Stimulated activated CD4-positive, alpha-beta T cell treated with anti-CD3 and anti-CD28 coated beads, TNF-alpha, amount 100 ng/mL, for 1 hour (primary cell): ENCODE data around the gene LRP11.
"Not testable (repeated sequence)": the region's sequence is repeated elsewhere in the genome, so short reads cannot be mapped to it uniquely, and the experiment has no call there.

Experiments
- DNase-seq, 3 donors: peaks; one replicate each; pipeline ENCODE4 v3.0.0-alpha.2; 2020; ENCODE audit warnings: low read depth in 3 of 3, low spot score in 1 of 3

Gene LRP11, protein sequence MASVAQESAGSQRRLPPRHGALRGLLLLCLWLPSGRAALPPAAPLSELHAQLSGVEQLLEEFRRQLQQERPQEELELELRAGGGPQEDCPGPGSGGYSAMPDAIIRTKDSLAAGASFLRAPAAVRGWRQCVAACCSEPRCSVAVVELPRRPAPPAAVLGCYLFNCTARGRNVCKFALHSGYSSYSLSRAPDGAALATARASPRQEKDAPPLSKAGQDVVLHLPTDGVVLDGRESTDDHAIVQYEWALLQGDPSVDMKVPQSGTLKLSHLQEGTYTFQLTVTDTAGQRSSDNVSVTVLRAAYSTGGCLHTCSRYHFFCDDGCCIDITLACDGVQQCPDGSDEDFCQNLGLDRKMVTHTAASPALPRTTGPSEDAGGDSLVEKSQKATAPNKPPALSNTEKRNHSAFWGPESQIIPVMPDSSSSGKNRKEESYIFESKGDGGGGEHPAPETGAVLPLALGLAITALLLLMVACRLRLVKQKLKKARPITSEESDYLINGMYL

DNA sequence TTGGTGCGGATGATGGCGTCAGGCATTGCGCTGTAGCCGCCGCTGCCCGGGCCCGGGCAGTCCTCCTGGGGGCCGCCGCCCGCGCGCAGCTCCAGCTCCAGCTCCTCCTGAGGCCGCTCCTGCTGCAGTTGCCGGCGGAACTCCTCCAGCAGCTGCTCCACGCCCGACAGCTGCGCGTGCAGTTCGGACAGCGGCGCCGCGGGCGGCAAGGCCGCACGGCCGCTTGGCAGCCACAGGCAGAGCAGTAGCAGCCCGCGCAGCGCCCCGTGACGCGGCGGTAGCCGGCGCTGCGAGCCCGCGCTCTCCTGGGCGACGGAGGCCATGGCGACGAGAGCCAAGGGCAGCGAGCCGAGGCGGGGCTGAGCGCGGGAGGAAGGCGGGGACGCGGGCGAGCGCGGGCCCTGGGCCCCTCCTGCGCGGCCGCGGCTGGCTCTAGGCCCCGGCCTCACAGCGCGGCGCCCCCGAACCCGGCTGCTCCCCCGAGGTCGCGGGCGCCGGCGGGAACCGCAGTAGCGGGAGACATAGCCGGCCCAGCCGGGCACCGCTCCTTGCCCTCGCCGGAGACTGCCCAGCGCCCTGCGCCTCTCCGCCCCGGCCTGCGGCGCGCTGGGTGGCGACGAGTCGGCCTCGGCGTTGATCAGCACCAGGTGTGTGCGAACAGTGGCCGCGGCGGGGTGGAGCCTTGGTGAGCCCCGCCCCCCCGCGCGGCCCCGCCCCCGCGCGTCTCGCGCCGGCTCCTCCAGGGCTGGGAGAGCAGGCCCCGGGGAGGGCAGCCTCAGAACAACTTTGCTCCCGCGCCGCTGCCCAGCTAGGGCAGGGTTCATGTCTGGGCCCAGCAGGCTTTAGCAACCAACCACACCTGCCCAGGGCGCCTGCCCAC lies at the start of gene LRP11:
Gene LRP11, minus strand, starts transcription at position 662 of the 880 bp plus-strand sequence. Its CDS starts 339 bp downstream, at position 323.
- DNase-seq = peak; percentile 45 to 77 (median 61)

DNA sequence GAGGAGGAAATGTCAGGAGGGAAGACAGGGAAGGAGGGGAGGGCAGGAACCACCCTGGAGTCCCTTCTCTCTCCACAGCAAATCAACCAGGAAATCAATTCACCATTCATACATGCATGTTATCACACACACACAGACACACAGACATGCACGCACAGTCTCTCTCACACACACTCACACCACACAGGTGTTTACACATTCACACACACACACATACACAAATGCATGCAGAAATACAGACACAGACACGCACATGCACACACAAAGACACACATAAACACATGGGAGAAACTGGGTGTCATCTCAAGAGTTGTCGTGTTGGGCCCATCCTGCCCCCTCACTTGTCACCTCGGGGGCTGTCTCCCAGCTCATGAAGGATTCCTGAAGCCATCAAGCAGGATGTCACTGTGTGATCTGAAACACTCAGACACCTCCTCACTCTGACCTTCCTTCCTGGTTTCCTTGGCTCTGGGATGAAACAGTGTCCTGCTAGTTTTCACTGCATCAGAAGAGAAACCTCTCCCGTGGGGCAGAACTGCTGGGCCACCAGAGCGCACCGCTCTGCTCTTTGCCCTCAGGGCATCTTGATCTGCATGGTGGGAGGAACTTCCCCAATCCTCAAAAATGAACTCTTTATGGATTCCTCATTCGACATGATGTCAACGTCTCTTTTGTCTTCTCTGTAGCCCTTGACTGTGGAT lies 49.5 kb upstream of the LRP11 start:
- DNase-seq = no peak

DNA sequence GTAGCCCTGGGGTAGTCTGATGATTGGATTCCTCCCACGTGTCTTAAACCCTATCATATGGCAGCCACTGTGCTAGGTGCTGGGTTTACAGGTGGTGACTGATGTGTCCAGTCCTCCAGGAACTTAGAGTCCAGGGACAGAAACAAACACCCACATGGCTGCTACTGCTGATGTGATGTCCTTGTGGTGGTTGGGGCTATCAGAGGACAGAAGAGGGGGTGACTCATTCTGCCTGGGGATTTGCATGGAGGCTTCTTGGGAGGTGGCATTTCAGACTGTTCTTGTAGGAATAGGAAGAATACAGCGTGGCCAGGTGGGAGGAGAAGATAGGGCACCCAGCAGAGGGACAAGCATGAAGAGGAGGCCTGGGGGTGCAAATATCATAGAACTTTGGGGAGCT lies 48.9 kb upstream of the LRP11 start:
- DNase-seq = no peak

DNA sequence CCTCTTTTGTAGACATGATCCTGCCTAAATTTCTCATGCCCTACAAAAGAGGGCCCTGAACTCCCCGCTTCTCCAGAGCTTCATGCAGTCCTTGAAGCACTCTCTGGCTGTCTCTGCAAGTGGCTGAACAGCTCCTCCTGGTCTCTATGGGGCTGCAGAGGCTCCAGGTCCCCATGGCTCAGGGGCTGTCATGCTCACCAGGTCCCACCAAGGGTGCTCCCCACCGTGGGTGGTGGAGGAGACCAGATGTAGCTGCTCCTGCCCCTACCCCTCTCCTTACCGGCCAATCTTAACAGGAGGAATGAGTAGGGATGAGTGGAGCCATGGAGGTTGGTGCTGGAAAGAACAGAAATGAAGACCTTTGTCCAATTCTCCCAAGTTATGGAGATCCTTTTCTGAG lies 48.5 kb upstream of the LRP11 start:
- not testable (repeated sequence) for DNase-seq

DNA sequence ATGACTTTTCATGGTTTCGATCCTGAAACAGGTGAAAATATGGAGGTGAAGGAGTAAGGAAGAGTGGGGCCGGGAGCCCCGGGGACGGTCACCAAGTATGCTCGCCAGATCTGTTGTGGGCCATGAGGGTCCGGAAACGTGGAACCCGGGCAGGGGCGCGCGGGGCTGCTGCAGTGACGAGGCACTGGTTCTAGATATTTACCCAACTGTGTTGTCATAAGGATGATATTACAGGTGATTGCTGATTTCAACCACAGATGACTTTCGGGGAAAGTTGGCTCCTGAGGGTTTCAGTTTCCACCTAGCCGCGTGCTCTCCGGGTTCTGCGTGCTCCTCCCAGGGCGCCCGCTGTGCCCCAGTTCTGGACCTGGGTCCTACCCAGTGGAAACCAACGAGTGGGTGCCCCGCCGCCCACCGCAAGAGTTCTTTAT lies 46.6 kb upstream of the LRP11 start:
- no peak for DNase-seq

DNA sequence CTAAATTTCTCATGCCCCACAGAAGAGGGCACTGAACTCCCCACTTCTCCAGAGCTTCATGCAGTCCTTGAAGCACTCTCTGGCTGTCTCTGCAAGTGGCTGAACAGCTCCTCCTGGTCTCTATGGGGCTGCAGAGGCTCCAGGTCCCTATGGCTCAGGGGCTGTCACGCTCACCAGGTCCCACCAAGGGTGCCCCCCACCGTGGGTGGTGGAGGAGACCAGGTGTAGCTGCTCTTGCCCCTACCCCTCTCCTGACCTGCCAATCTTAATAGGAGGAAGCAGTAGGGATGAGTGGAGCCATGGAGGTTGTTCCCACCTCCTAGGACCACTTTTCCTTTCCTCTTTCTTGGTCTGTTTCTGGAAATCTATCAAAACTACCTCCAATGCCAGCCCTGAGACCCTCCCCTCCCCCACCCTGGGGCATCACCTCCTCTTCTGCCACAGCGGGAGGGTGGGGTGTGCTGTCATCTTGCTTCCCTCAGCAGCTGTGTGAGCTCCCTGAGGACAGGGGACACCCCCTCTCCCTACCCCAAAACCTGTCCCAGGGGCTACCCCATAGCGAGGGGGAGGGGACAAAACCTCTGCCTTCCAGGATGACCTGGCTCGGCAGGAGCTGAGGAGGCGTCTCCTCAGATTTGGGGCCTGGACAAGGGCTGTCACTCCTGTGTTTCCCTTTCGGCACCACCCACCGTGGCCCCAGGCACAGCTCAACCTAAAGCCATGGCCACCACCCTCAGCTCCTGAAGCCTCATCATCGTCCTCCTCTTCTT lies 45.7 kb upstream of the LRP11 start:
- DNase-seq = no peak

DNA sequence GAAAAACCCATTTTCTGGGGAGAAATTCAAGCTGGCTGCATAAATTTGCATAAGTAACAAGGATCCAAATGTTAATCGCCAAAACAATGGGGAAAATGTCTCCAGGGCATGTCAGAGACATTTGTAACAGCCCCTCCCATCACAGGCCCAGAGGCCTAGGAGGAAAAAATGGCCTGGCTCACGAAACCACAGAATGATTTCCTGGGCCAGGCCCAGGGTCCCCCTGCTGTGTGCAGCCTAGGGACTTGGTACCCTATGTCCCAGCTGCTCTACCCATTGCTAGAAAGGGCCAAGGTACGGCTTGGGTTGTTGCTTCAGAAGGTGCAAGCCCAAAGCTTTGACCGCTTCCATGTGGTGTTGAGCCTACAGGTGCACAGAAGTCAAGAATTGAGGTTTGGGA lies 44.3 kb upstream of the LRP11 start:
- not testable (repeated sequence) for DNase-seq

DNA sequence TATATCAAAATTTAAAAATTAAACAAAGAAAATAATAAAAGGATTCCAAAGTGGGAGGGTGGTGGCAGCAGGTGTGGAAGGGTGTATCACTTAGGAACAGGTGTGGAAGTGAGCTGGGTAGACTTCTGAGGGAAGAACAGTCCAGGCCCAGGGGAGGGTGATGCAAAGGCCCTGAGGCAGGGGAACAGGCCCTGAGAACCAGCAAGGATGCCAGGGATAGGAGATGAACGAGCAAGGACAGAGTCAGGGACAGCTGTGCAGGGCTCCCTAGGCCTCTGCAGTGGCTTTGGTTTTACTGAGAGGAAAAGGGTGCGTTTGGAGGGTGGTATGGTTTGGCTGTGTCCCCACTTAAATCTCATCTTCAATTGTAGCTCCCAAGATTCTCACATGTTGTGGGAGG lies 43.2 kb upstream of the LRP11 start:
- DNase-seq = no peak

DNA sequence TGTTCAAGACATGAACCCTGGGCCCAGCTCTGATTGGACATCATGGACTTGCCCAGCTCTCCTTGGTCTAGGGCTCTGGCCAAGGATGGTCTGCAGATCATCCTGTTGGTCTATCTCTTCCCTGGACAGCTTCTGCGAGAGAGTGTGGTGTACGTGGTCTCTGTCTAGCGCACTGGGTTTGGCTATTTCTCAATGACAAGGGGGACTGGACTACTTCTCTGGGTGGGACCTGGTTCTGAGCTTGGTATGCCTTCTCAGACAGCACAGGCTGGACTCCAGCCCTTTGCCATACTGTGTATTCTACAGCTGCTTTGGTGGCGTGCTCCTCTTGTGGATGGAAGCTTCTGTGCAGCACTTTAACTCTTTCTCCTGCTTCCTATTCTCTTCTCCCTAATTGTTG lies 42.2 kb upstream of the LRP11 start:
- DNase-seq = no peak

DNA sequence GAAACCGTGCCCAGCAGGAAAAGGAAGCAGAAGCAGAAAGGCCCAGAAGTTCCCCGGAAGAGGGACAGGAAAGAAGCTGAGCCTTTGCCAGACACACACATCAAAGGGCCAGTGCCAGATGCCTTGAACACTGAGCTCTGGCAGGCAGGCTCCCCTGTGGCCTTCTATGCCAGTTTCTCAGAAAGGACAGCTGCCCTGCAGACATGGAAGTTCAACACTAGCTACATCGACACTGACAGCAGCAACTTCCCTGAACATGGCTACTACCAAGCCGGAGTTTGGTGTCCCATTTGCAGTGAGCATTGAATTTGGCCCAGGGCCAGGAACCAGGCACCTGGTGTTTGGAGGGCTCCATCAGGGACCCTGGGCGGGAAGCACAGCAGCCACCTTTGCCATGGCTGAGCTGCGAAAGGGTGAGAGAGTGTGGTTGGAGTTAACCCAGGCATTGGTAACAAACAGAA lies 41.8 kb upstream of the LRP11 start:
- DNase-seq = no peak

DNA sequence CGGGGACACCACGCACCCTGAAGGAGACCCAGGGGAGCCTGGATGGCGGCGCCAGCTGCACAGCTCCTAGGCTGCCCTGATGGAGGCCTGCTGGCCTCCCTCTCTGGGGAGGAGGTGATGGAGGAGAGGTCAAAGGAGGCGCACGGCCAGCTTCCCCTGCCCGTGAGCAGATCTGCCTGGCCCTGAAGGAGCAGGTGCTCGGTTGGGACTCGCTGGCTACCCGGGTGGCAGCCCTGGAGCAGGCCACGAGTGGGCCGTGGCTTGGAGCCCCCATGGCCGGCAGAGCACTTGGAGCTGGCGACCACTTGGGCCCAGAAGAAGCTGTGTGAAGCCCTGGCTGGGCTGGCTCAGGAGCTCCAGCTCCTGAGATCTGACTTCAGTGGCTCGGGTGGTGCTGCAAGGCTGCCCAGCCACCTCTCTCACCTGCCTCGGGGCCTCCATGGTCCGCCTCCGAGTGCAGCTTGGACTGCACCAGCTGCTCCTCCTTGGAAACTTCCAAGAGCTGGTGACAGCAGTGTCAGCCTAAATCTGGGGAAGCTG lies 41.3 kb upstream of the LRP11 start:
- DNase-seq = no peak

DNA sequence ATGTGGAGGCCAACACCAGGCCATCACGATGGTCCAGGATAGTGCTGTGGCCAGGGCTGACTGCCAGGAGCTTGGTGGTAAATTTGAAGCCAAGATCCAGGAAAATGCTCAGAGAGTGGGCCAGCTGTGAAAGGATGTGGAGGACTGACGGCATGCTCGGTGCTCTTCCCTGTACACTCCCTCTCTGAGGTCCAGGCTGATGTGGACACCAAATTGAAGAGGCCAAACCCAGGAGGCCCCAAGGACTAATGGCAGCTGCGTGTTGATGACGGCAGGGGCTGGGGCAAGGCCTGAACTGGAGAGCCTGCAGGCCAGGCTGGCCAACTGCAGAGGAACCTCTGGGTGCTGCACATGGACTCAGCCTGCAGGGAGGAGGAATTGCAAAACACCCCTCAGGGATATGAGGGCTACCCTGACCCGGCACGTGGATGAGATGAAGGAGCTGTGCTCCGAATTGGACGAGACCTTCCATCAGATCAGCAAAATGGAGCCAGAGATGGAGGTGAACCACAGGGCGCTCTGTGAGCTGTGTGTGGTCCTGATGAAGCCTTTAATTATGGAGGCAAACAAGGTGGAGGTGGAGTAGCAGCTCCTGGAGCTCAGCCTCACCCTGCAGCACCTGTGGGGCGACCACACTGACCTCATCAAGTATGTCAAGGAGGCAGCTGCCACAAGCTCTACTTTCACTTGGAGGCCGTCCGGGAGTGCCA lies 40.7 kb upstream of the LRP11 start:
- no peak for DNase-seq

DNA sequence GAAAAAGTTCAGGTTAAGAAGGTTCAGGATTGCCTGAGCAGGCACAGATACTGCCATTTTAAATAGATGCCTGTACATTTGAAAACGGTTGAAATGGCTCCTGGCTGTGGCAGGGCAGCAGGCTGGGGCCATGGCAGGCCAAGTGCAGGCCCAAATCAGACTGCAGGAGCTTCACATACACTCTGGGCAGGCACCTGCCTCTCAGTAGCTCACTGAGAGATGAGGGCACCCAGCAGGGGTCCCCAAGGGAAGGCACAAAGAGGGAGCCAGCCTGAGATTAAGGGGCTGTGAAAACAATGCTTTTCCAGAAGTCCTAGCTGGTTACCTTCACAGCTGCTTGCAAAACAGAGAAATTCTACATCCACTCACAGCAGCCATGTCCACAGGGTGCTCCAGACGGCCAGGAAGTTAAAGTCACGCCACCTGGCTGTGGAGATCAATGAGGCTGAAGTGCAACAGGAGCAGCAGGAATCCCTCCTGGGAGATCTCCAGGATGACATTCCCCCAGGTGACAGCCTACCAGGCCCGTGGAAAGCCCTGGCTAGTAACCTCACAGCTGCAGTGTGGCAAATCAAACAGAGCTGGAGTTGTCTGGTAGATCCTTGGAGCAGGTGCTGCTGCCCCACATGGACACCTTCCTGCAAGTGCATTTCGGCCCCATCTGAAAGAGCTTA lies 39.9 kb upstream of the LRP11 start:
- DNase-seq = no peak

DNA sequence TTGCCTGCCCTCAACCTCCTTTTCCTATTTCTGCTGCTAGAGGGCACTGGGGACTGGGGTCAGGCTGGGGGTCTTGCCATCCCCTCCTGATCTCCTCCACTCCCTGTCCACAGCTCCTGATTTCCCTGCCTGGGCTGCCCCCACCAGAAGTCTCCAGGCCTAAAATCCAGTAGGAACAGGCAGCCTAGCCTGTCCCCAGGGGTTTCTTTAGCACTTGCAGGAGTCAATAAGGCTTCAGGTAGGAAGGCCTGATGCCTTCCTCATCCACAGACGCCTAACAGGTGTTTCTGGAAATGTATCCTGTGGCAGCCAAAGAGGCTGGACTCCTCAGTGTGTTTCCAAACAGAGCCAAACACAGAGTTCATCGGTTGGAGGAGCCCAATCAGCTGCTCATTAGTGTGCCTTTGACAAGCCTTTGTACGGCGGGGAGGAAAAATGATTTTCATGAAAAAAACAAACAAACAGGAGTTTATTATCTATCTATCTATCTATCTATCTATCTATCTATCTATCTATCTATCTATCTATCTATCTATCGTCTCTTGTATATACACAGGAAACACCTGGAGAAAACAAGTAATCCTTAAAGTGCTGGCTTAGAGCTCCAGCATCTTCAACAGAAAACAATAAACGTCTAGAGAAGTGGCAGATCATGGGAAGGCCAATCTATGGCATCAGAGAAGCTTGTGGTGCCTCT lies 37.4 kb upstream of the LRP11 start:
- DNase-seq = no peak

DNA sequence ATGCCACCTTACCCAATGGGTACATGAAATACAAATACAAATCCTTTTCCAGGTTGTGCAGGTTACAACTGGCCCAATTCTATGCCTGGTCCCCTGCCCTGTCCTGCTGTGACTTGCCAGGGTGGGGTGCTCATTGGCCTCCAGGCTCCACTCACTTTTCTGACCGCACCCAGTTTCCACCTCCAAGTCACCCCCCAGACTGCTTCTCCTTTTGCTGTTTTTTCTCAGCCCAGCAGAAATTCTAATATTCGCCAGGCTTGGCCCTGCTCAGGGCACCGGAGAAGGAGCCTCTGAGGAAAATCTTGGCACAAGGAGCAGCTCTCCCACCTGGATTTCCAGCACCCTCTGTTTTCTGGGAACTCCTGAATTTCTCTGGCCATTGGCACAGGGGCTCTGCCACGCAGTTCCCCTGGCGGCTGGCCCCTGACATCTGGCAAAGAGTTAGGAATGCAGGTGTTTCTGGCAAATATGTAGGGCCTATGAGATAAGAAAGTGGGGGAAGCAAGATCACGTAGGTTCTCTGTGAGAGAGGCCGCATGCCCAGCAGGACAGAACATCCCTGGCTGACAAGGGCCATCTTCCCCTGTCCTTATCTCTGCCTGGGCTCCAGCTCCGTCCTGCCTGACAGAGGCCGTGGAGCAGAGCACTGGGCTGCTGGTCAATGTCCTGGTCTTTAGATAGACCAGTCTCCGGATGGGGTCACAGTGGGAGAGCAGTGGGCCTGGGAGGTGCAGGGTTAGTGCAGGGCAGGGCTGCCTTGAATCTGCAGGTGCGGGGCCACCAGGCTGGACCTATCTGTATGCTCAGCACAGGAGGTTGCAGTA lies 36.7 kb upstream of the LRP11 start:
- DNase-seq = no peak

DNA sequence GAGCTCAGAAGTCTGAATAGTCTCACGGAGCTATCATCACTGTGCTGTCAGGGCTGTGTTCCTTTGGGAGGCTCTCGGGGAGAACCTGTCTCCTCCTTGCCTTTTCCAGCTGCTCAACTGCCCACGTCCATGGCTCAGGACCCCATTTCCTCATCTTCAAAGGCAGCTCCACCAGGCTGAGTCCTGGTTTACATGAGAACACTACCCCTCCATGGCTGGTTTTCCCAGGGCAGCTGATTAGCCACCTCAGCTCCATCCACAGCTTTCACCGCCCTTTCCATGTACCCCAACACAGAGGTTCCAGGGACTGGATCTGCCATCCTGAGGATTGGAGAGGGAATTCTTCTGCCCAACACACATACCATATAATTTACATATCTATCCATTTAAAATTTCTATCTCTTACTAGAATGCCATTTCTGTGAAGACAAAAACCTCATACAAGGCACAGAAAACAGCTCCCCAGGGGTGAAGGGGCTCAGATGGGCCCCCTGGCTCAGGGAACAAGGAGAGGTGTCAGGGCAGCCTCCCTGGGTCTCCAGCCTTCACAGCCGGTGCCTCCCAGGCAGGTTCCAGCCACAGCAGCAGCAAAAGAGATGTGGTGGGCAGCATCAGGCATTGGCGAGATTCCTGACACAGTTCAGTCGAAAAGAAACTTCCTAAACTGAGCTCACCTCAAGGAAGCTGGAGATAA lies 35.9 kb upstream of the LRP11 start:
- no peak for DNase-seq

DNA sequence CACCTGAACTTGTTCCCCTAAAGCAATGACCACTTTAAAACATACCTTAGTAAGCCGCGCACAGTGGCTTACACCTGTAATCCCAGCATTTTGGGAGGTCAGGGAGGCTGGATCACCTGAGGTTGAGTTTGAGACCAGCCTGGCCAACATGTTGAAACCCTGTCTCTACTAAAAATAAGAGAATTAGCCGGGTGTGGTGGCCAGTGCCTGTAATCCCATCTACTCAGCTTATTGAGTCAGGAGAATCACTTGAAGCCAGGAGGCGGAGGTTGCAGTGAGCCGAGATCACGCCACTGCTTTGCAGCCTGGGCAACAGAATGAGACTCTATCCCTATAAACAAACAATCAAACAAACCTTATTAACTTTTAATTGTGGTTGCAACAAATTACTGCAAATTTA lies 35.3 kb upstream of the LRP11 start:
- DNase-seq = no peak
